ENCODE results near the gene GPS1.

The GPS1 gene

DNA sequence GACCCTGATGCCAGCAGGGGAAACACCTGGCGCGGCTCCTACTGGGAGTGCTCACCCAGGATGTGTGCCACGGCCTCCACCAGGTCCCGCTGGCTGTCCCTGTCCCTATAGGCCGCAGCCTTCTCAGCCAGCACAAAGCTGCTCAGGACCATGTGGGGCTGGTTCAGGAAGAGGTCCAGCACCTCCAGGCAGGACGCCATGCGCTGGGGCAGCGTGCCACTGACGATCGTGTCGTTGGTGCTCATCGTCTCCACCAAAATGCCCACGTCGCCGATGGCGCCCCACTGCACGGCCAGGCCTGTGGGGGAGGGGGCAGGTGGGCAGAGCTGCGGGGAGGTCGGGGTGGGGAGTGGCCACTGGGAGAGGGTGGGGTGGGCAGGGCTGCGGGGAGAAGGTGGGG, 29.8 kb downstream of the GPS1 start:
- no peak for DNase-seq

DNA sequence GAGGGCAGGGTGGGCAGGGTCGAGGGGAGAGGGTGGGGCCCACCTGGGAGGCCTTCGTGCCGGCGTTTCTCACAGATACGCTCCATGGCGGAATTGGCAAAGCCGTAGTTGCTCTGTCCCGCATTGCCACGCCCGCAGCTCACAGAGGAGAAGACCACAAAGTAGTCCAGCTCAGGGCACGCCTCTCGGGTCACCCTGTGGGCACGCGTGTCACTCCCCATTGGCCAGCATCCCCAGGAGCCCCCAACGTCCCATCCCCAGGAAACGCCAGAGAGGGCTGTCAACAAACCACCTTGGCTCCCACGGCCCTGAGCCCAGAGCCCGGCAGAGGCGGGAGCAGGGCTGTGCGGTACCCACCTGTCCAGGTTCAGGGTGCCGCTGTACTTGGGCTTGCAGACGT, 30.3 kb downstream of the GPS1 start:
- DNase-seq = no peak

DNA sequence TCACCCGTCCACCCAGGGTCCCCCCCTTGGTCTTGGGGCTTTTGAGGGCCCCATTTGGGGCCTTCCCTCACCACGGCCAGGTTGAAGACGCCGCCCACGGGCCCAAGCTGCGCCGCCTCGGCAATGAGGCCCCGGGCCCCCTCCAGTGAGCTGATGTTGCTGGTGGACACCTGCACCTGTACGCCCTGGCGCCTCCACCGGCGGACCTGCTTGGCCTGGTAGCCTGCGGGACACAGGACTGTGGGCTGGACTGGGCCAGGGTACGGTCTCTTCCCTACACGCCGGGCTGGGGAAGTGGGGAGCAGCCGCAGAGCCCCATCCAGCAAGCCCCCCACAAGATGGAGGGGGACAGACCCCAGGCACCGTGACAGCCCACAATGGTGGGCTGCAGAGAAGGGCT, 30.8 kb downstream of the GPS1 start:
- no peak for DNase-seq

DNA sequence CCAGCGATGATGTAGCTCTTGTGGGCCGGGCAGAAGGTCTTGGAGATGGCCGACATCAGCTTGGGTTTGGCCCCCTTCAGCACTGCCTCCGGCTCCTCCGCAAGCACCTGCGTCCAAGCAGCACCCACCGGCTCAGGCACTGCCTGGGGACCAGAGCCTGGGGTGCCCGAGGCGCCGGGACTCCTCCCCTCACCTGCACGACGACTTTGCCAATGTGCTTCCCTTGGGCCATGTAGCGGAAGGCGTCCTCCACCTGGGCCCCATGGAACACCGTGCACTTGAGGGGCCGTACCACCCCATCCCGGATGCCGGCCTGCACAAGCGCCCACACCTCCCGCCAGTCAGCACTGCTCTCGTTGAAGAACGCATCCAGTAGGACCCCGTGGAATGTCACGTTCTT, 31.3 kb downstream of the GPS1 start:
- no peak for DNase-seq

DNA sequence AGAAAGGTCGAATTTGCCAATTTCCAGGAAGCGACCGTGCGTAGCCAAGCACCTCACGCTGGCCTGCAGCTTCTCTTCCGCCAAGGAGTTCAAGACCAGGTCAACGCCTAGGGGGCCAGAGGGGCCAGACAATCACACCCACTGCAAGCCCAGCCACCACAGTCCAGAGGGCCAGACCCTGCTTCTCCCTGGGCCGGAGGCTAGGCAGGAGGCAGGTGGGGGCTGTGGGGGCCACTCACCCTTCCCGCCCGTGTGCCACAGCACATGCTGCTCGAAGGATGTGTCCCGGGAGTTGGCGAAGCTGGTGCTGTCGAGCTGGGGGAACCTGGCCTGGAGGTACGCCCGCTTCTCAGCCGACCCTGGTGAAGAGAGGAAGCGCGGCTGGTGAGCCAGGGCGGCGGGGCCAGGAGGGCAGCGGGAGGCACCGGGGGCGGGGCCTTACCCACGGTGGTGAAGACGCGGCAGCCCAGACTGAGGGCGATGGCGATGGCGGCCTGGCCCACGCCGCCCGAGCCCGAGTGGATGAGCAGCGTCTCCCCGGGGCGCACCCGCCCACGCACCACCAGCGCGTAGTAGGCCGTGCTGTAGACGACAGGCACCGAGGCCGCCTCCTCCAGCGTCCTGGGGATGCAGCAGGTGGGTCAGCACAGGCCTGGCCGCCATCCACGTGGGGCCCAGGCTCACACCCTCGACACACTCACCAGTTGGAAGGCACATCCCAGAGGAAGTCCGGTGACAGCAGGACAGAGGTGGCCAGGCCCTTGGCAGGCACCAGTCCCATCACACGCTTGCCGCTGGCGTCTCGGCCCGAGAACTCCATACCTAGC, 32.0 kb downstream of the GPS1 start:
- DNase-seq = no peak

DNA sequence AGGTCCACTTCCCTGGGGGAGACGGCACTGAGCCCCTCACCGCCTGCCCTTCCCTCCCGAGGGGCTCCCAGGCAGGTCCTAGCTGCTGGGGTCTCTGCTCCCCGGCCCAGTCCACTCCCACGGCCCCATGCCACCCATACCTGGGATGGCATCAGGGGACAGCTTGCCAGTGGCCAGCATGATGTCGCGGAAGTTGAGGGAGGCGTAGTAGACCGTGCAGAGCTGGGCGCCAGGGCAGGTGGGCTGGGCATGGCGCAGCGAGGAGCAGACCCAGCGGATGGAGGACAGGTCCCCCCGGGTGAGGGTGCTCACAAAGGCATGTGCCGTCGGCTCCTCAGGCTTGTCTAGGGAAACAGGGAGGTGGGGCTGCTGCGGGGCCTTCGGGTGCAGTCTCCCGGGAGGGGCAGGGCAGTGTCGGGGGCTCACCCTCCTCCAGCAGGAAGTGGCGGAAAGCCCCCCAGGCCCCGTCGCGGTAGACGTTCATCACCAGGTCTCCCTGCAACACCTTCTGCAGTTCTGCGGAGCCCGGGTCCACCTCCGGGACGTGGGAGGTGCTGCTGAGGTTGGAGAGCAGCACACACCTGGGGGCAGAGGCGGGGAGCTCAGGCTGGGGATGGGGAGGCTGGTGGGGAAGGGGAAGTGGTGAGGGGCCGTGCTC, 32.8 kb downstream of the GPS1 start:
- DNase-seq = no peak

DNA sequence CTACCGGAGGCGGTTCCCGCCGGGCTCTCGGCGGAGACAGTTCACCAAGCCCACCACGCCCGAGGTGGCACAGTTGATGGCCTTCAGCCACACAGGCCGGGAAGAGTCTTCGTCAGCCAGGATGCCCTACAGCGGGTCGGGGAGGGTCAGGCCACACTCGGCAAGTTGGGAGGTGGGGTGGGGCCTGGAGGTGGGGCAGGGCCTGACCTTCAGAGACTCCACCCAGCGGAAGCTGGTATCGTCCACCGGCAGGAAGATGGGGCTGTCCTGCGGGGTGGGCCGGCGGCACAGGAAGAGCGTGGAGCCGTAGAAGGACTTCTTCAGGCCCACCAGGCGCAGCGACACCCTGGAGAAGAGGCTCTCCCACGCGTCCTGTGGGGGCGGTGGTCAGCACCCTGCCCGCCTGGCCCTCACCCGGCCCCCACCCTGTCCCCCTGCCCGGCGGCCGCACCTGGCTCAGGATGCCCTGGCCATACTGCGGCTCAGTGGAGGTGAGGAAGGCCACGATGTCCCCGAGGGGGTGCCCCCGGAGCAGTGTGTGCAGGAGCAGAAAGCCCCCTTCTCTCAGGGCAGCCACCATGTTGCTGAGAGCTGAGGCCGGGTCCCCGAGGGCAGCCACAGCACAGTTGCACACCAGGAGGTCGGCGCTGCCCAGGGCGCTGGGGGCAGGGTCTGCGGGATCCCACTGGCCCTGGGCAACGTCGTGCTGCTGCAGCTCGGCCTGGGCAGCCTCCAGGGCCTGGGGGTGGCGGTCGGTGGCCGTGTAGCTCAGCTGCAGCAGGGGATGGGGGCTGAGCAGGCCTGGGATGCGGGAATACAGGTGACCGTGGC, 33.5 kb downstream of the GPS1 start:
- no peak for DNase-seq

DNA sequence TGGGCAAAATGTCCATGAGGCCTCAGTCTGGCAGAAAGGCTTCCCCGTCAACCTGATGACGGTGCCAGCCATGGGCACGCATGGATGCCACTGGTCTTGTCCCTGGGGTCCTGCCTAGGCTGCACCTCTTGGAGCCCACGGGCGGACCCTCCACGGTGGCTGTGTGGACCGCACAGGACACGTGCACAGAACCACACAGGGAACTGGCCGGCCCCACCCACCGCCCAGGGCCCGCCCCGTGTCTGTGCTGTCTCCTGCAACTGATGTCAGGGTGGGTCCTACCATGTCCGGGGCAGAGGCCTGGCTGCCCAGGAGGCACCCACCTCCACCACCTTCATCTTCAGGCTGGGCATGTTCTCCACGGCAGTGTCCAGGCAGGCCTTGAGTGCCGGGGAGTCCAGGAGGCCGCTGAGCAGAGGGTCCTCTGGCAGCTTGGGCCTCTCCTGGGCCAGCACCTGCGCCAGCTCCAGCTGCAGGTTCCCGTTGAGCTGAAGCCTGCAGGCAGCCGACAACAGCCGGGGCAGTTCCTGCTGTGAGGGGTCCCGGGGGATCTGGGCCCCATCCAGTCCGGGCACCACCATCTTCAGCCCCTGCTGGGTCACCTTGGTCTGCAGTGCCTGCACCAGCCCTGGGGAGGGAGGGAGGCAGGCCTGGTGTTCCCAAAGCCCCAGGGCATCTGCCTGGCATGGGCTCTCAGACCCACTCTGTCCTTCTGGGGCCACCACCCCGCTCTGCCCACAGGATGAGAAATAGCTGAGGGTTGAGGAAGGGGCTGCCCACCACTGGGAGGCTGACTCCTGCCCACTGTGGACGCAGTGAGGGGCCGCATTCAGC, 34.5 kb downstream of the GPS1 start:
- no peak for DNase-seq

DNA sequence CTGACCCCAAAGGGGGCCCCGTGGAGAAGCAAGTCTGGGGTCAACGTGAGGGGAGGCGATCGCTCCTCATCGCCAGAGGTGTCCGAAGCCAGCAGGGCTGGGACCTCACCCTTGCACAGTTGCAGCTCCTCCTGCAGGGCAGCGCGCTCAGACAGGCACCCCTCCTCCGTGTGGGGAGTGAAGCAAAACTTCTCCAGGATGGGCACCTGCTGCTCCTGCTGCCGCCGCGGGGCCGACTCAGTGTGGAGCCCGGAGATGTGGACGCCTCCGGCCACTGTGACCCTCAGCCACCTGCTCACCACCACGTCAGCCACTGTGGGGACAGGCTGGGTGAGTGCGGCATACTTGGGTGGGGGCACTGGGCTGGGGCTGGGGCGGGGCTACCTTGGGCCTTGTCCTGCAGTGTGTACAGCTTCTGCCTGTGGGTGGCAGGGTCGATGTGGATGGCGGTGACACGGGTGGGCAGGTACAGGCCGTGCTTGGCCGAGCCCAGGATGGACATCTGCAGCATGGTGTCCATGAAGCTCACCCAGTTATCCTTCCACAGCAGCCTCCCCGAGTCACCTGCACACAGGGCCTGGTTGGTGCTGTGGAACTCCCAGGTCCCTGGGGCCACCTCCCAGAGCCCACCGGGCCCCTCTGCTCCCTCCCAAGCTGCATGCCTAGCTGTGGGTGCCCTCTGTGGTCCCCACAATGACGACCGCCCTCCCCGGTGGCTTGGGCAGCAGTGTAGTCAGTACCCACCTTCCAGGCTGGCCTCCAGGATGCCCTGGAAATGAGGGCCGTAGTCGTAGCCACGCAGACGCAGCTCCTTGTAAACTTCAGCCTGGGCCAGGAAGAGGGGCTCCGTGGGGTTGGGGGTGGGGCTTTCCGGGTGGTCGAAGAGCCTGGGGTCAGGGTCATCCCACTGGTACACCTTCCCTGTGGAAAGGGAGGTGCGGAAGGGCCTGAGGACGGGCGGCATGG, 35.5 kb downstream of the GPS1 start:
- DNase-seq = no peak

DNA sequence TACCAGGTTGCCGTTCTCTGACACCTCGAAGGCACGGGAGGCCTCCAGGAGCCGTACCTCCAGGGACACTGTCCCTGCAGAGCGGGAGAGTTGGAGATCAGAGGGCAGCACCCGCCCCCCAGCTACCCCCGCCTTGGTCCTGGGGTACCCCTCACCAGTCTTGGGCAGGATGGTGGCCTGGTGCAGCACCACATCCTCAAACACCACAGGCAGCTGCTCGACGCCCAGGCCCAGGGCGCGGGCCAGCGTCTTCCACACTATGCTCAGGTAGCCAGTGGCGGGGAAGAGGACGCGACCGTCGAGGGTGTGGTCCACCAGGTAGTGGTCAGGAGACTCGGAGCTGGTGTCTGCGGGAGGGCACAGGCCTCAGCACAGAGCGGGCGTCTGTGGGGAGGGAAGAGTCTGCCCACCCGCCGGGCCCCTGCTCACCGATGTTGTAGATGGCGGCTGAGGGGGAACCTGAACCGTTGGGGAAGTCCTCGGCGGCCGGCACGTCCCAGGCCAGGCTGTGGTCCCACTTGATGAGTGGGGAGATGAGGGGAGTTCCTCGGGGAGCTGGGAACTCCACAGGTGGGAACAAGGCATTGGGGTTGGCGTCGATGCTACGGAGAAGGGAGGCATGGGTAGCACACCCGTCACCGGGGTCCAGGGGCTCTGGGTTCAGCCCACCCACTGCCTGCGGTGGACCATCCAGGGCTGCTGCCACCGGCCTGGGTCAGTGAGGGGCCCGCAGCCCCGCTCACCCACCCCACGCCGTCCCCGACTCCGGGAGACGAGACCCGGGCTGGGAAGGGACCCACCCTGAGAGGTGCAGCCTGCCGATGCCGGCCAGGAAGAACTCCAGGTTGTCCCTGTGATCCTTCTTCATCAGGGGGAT, 36.5 kb downstream of the GPS1 start:
- no peak for DNase-seq

DNA sequence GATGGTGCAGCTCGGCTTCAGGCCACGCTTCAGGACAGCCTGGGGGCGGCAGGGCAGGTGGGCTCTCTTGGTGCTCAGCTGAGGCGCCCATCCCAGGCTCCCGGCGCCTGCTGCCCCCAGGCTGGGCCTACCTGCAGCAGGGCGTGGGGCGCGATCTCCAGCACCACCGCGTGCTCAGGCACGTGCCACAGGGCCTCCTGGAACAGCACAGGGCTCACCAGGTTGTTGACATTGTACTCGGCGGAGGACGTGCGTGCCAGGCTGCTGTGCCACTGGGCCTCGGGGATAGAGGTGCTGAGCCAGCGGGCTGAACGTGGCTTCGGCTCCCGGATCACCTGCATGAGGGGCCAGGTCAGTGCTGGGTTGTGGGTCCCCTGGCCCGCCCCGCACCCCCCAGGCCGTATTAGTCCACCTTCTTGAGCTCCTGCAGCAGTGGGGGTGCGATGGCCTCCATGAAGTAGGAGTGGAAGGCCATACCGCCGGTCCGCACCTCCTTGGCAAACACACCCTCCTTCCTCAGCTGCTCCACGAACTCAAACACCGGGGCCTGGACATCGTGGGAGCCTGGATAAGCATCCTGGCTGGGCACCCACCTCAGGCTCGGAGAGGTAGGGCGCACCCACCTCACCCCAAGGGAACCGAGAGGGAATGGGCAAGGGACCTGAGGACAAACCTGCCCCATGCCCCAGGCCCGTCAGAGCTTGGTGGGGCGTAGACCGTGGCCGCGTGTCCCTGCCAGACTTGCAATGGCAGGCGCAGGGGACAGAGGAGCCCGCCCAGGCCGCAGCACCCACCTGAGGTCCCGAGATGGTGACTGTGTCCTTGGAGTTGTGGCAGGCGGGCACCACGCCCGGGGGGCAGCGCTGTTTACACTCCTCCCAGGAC, 37.4 kb downstream of the GPS1 start:
- no peak for DNase-seq

DNA sequence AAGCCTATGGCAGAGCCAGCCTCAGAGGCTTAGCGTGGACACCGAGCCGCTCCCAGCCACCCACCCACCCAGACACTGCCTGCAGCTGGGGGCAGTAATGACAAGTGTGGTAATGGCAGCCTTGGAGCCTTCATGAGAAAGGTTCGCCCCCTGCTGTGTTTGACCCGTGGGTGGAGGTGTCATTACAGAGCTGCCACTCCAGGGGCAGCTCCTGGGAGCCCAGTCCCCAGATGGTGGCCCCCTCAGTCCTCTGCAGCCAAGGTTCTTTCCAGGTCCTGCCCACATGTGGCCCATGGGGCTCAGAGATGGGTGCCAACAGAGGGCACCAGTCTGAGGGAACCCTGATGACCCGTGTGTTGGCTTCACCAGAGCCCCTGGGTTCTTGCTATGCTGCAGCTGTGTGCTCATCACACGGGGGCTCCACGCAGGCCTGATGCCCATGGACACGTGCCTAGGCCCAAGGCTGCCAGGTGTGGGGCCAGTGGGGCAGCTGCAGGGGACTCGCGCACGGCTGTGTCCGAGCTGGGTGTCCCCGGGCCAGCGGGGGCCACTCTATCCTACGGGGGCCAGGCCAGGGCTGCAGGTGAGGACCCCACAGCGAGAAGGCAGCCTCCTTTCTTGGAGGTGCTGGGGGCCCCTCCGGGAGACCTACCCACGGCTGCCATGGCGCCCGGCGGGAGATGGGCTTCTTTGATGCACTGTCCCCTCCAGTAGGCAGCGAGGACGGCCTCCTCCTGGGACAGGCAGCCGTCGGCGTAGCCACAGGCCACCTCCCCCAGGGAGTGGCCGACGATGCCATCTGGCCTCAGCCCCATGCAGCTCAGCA, 38.2 kb downstream of the GPS1 start:
- no peak for DNase-seq

DNA sequence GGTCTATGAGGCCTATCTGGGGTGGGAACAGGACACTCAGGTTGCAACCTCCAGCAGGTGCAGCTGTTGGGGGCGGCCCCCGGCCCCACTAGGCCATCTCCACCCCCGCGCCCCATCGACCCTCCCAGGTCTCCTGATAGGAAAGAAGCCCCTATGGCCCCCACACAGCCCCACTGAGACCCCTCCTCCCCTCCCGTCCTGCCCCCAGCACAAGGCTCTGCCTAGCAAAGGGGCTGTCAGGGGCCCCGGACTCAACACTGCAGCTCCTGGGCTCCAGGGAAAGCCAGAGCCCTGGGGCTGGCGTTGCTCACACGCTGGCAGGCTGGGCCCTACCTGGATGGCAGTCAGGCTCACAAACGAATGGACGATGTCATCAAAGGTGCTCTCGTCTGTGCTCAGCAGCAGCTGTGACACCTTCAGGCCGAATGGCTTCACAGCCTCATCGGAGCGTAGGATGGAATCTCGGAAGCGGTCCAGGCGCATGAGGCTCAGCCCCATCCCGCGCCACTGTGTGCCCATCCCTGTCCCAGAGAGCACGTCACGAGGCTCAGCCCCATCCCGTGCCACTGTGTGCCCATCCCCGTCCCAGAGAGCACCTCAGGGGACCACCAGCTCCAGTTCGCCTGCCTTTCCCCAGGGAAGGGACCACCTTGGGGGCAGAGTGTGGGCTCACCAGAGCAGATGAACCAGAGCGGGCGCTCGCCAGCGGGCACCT, 39.0 kb downstream of the GPS1 start:
- DNase-seq = no peak

DNA sequence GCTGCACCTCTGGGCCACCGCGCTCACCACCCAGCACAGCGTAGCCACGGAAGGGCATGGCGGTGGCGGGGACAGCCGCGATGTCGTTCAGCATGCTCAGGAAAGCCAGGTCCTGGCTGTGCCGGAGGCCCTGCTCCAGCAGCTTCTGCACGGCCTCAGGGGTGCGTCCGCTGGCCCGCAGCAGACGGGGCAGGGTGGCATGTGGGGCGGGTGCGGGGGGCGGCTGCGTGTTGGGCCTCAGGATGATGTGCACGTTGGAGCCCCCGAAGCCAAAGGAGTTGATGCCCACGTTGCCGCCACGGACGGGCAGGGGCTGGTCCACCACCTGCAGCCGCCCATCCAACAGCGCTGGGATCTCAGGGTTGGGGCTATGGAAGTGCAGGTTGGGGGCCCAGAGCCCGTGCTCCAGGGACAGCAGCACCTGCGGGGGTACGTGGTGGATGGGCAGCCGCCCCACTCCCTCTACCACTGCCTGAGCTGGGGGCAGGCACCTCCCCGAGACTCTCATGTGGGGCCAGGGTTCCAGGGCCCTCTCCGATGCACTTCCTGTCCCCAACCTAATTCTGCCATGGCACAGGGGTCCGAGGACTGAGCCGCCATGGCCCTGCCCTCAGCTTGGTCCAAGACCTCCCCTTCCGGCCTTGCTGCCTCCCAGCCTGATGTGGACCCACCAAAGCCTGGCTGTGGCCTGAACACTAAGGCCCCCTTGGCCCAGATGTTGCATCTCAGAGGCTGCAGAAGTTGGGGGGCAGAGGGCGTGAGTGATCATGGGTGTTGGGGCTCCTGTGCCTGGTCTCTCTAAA, 39.8 kb downstream of the GPS1 start:
- DNase-seq = no peak

DNA sequence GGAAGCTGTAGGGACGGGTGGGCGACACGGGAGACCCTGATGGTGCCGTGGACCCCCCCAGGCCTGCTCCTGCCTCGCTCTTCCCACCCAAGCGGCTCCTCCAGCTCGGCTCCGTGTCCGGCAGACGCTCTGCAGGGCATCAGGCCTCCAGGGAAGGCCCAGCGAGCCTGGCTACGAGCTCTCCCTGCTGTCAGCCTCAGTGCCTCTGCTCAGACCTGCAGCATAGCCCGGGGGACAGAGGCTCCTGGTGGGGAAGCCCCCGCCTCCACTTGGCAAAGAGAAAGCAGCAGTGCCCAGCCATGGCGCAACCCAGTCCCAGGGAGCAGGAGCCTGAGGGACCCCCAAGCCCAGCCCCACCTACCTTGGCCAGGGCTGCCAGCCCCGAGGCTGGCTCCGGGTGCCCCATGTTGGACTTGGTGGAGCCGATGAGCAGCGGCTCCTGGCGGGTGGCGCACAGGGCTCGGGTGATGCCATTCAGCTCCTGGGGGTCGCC, 40.4 kb downstream of the GPS1 start:
- DNase-seq = no peak

DNA sequence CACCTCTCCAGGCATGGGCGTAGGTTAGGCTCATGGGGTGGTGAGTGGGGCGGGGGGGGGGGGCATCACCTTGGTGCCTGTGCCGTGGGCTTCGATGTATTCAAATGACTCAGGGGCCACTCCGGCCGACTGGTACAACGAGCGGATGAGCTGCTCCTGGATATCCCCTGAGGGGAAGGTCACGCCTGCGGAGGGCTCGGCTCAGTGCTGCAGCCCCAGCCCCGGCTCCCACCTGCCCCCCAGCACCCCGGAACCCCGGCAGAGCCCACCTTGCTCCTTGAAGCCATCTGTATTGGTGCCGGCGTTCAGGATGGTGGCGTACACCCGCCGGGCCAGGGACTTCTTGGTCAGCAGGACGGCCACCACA, 40.9 kb downstream of the GPS1 start:
- DNase-seq = no peak

All from SHP77 treated with DMSO at 0.1 percent for 48 hours (cell line).